ENCODE data around the gene ADCY1. TPM values are rescaled to one million over a fixed set of nuclear protein-coding genes. Genes with fewer than 3 reads are reported as not detected.
"Not testable (repeated sequence)": the region's sequence is repeated elsewhere in the genome, so short reads cannot be mapped to it uniquely, and the experiment has no call there.

The ADCY1 gene
- total RNA-seq, 1 experiment from 2014 or later, result 2.3 TPM

- DNase-seq (ENCODE audit: low spot score), result not testable (repeated sequence)
These were observed 166.4 kb downstream of the ADCY1 start for GRCh38 chr7:45740573-45740972.

- not testable (repeated sequence) for DNase-seq (ENCODE audit: low spot score)
These were observed 174.8 kb downstream of the ADCY1 start for GRCh38 chr7:45748976-45749375.

GRCh38 chr7:45751352-45751751, 177.2 kb downstream of the ADCY1 start:
- DNase-seq (ENCODE audit: low spot score), result not testable (repeated sequence)

- not testable (repeated sequence) for DNase-seq (ENCODE audit: low spot score)
These were observed 182.2 kb downstream of the ADCY1 start for GRCh38 chr7:45756333-45756732.

GRCh38 chr7:45756757-45757156, 182.6 kb downstream of the ADCY1 start:
- DNase-seq (ENCODE audit: low spot score), result not testable (repeated sequence)

GRCh38 chr7:45759464-45759863, 185.3 kb downstream of the ADCY1 start:
- DNase-seq (ENCODE audit: low spot score), result not testable (repeated sequence)

- peak; percentile 29 for DNase-seq (ENCODE audit: low spot score)
These were observed 187.5 kb downstream of the ADCY1 start for GRCh38 chr7:45761545-45762205.

- not testable (repeated sequence) for DNase-seq (ENCODE audit: low spot score)
These were observed 188.2 kb downstream of the ADCY1 start for GRCh38 chr7:45762225-45762994.

- DNase-seq (ENCODE audit: low spot score), result peak; percentile 100
These were observed 194.6 kb downstream of the ADCY1 start for GRCh38 chr7:45768516-45769394.

GRCh38 chr7:45769626-45770025, 195.5 kb downstream of the ADCY1 start:
- not testable (repeated sequence) for DNase-seq (ENCODE audit: low spot score)
